Measurements from ENCODE around the gene ALKBH2. TPM values are rescaled to one million over a fixed set of nuclear protein-coding genes. Genes with fewer than 3 reads are reported as not detected.

ALKBH2 gene
- polyA plus RNA-seq, 1 donor from 2014 or later = 44.0 TPM

GRCh38 chr12:109047081-109047805 lies 46.0 kb downstream of the ALKBH2 start:
- H3K27ac ChIP-seq (ENCODE audit: low read length) = no peak overlapping the region
- H3K9ac ChIP-seq (ENCODE audit: low read length) = no peak overlapping the region
- no peaks in the 10 kb centered on the region for H3F3A ChIP-seq (ENCODE audit: insufficient read depth, low read length, poor library complexity, severe bottlenecking)
- H2AFZ ChIP-seq (ENCODE audit: low read depth, low read length) = no peak overlapping the region
- no peaks in the 10 kb centered on the region for H4K20me1 ChIP-seq (ENCODE audit: insufficient read depth)
- H3K36me3 ChIP-seq (ENCODE audit: insufficient read depth, low read length) = no peaks in the 10 kb centered on the region
- no peak for TF ChIP-seq MXI1 (conservative IDR thresholded peaks at IDR 0.05; ENCODE audit: poor library complexity, severe bottlenecking)
- no peak for TF ChIP-seq EZH2 (IDR thresholded peaks at IDR 0.05; ENCODE audit: borderline replicate concordance, insufficient read depth, low read length, poor library complexity, severe bottlenecking)
- TF ChIP-seq POLR2AphosphoS5 (IDR thresholded peaks at IDR 0.05) = no peak
- TF ChIP-seq RAD21 (conservative IDR thresholded peaks at IDR 0.05) = no peak
- no peak for TF ChIP-seq SMC3 (conservative IDR thresholded peaks at IDR 0.05; ENCODE audit: poor library complexity)
- no peak for TF ChIP-seq CTCF (IDR thresholded peaks at IDR 0.05; ENCODE audit: poor library complexity, severe bottlenecking)
- H3K9me3 ChIP-seq (ENCODE audit: low read length) = no peaks in the 10 kb centered on the region
- peaks cover 7% of the 10 kb centered on the region for H3K27me3 ChIP-seq (ENCODE audit: insufficient read depth, low read depth, low read length)
- no peak overlapping the region for H3K4me2 ChIP-seq (ENCODE audit: low read length)
- H3K4me3 ChIP-seq (ENCODE audit: low read length) = no peak overlapping the region
- no peaks in the 10 kb centered on the region for H3K9me2 ChIP-seq (ENCODE audit: insufficient read depth, low read length)
- no peaks in the 10 kb centered on the region for H3K79me2 ChIP-seq (replicated peaks; ENCODE audit: insufficient read depth, low read length)

GRCh38 chr12:109044241-109044640 lies 49.0 kb downstream of the ALKBH2 start:
- Histone ChIP-seq H3F3A (ENCODE audit: insufficient read depth, low read length, poor library complexity, severe bottlenecking) (no peaks in the 10 kb centered on the region), H4K20me1 (ENCODE audit: insufficient read depth) (no peaks in the 10 kb centered on the region), H3K27ac (ENCODE audit: low read length) (no peak overlapping the region), H3K9me3 (ENCODE audit: low read length) (no peaks in the 10 kb centered on the region), H3K36me3 (ENCODE audit: insufficient read depth, low read length) (no peaks in the 10 kb centered on the region), H2AFZ (ENCODE audit: low read depth, low read length) (no peak overlapping the region), H3K4me2 (ENCODE audit: low read length) (no peak overlapping the region), H3K4me3 (ENCODE audit: low read length) (no peak overlapping the region), H3K27me3 (ENCODE audit: insufficient read depth, low read depth, low read length) (peaks cover 7% of the 10 kb centered on the region), H3K79me2 (replicated peaks; ENCODE audit: insufficient read depth, low read length) (no peaks in the 10 kb centered on the region), H3K9ac (ENCODE audit: low read length) (no peak overlapping the region), H3K9me2 (ENCODE audit: insufficient read depth, low read length) (no peaks in the 10 kb centered on the region)
- TF ChIP-seq EZH2 (IDR thresholded peaks at IDR 0.05; ENCODE audit: borderline replicate concordance, insufficient read depth, low read length, poor library complexity, severe bottlenecking) (no peak), EP300 (conservative IDR thresholded peaks at IDR 0.05; ENCODE audit: poor library complexity, severe bottlenecking) (no peak), TAF1 (IDR thresholded peaks at IDR 0.05; ENCODE audit: low read depth) (no peak), RAD21 (conservative IDR thresholded peaks at IDR 0.05) (no peak), SMC3 (conservative IDR thresholded peaks at IDR 0.05; ENCODE audit: poor library complexity) (no peak), REST (IDR thresholded peaks at IDR 0.05; ENCODE audit: borderline replicate concordance) (no peak), CTCF (IDR thresholded peaks at IDR 0.05; ENCODE audit: poor library complexity, severe bottlenecking) (no peak), MXI1 (conservative IDR thresholded peaks at IDR 0.05; ENCODE audit: poor library complexity, severe bottlenecking) (no peak), POLR2AphosphoS5 (IDR thresholded peaks at IDR 0.05) (no peak)

Small RNA genes within 50 kb of the gene (small RNA-seq; reads per million reads assigned to genes)
- 0.26 to 0.49 (median 0.42) reads per million in 3 experiments for gene RNA5SP372

Other genes starting within 250 kb of the ALKBH2 start
- gene SSH1, start 235.9 kb downstream of the ALKBH2 start, polyA plus RNA-seq = 2.6 and 3.8 TPM in 2 replicates
- gene DAO, start 213.4 kb downstream of the ALKBH2 start, polyA plus RNA-seq = not detected in 2 replicates
- 41.3 and 47.4 TPM in 2 replicates for gene SVOP, start 72.4 kb downstream of the ALKBH2 start, polyA plus RNA-seq
- gene USP30, start 40.9 kb downstream of the ALKBH2 start, polyA plus RNA-seq = 37.2 and 40.6 TPM in 2 replicates
- gene UNG, start 4.1 kb upstream of the ALKBH2 start, polyA plus RNA-seq = 38.4 and 42.5 TPM in 2 replicates
- 0.22 TPM in 2 replicates for gene ACACB, start 23.1 kb upstream of the ALKBH2 start, polyA plus RNA-seq
- gene FOXN4, start 215.8 kb upstream of the ALKBH2 start, polyA plus RNA-seq = 0.14 and 0.30 TPM in 2 replicates

Data from neural cell (in vitro differentiated cells).